ENCODE measurements around the gene BLTP2.

BLTP2 gene

GRCh38 chr17:28598799-28599310 is 46.1 kb downstream of the BLTP2 start, which contains the start of gene SPAG5:
SPAG5 (minus strand) TSS chr17:28599025; CDS start chr17:28598946, 79 bp downstream.
- peak; percentile 80 for DNase-seq (ENCODE audit: low read depth)

DNA sequence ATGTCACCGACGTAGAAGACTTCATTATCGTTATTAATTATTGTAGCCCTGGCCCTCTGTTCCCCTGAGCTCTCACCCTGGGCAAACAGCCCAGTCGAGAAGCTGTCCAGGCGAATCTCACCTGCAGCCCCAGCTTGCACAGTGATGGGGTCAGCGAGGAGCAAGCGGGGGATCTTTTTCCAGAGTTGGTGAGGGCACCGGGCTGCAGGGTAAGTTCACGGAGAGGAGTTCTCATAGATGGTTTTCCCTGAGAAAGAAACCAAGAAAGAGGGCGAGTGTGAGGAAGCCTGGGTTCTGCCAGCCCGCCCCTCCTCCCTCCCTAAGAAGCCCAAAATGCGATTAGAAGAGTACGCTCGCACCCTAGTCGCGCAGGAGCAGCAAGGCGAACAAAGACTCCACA is 46.6 kb downstream of the BLTP2 start:
- no peak for DNase-seq (ENCODE audit: low read depth)

DNA sequence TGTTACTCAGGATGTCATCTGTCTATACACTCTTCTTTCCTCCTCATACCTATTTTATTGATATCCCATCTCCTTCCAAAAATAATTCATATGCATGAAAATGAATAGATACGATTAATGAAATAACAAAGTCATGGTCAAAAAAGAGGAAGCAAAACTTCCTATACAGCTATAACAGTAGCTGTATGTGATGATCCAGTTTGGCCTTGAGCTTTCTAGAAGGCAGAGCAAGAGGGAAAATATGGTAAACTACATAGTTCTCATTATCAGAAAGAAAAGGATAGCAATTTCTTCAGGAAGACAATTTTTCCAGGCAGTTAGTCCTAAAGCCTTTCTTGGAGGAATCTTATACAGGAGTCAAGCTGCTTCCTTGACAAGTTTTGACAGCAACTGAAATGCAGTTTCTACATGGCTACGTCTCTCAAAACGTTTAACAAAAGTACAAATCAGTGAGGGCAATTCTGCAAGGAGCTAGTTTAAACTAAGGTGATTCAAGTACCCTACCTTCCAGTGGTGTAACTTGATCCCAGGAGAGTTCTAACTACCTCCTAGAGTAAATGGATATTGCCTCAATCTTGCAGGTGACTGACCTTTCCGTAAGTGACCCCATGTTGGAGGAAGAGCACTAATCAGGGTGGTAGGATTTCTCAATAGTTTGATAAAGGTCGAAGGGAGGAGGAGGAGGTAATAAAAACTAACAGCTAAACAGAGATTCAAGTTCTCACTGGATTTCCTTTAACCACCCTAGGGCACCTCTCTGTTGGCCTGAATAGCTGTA is 47.2 kb downstream of the BLTP2 start:
- DNase-seq (ENCODE audit: low read depth) = no peak

Measured in stromal cell of bone marrow (primary cell).